Activated CD4-positive, alpha-beta T cell treated with anti-CD3 and anti-CD28 coated beads for 1 hour (primary cell): ENCODE results near the gene CSNK1D.
A peak's percentile ranks its signal among the peaks of the same experiment; 100 is the strongest.
"Not testable (repeated sequence)": the region's sequence is repeated elsewhere in the genome, so short reads cannot be mapped to it uniquely, and the experiment has no call there.

Experiments used
- DNase-seq: peaks from one replicate; pipeline ENCODE4 v3.0.0-alpha.2; 2020

Gene CSNK1D

DNA sequence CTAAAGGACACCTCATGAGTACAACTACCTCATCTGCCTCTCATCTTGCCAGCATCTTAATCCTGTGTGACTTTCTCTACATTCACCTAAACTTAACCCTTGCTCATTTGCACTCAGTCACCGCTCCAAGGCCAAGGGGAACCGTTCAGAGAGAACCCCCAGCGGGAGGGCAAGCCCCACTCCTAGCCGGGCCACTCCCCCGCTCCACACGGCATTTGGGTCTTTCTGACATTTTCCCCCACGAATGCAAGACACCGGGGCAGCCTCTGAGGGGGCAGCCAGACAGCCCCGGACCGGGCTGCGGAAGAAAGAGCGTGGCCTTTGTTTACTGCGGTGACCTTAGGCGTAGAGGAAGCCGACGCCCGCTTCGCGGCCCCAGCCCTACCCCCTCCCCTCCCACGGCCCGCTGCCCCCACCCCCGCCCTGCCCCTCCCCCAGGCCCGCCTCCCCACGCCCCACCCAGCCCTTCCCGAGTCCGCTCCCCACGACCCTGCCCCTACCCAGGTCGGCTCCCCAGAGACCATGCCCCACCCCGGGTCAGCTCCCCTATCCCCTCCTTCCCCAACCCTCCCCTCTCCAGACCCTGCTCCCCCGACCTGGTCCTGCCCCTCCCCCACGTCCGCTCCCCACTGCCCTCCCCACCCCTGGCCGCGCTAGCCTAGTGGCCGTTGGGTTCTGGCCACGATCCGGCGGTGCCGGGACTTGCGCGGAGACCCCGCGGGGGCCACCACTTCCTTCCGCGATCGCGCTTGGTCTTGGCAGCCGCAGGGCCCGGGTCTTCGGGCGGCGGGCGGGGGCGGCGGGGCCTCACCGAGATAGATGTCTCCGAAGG lies 789 bp downstream of the CSNK1D start:
- DNase-seq: peak; percentile 19

DNA sequence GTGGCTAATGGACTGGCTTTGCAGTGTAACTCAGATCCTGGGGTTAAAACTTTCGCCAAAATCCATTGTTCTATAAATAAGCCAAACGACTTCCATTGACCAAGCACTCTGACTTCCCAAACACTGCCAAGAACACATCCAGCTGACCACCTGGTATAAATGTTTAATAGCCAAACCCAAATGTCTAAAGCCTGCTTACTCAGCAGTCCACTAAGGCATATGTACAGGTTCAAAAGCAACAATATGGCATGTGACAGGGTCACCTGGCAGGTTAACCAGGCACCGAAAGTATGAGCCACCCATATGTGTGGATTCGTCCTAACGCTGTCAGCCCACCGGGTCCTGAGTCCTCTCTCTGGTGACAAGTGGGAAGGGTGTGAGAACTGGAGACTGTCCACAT lies 2.1 kb downstream of the CSNK1D start:
- DNase-seq: no peak

DNA sequence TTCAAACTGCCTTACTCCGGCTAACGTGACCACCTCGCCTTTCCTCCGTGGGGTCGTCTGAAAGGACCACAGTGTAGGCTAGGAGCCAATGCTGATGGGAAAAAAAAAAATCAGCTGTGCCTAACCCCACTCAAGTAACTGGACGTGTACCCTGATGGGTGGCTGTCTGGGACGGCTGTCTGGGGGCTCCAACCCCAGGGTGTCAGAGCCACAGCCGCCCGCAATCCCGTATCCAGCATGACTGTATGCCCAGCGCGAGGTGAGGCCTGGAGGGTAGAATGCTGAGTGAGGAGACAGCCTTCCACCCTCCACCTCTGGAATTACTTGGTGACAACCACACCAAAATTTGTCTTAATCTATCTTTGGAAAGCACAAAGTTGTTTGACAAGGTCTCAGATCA lies 2.8 kb downstream of the CSNK1D start:
- DNase-seq: no peak

DNA sequence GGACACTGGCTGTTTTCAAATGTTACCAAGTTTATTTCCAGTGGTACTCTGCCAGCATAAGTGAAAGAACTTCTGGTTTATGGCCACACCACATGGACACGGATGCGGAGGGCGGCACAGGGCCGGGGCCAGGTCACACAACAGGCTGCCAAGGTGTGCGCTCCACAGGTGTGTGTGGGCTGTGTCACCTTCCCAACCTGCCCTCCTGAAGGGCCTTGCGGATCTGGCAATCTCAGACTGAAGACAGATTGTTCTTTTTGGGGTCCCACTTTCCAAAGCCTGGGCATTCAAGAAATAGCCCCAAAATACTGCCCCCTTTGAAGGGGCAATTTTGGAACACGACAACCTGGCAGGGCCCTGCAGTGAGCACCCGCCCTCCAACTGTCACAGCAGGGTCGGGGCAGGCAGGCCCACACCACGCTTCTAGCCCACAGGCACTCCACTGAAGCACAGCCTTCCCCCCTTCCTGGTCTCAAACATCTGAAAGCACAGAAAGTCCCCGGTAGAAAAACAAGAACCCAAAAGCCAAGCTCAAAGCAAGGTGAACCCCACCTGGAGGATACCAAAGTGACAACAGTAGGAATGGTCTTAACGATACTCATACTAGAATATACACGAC lies 3.5 kb downstream of the CSNK1D start:
- DNase-seq: no peak

DNA sequence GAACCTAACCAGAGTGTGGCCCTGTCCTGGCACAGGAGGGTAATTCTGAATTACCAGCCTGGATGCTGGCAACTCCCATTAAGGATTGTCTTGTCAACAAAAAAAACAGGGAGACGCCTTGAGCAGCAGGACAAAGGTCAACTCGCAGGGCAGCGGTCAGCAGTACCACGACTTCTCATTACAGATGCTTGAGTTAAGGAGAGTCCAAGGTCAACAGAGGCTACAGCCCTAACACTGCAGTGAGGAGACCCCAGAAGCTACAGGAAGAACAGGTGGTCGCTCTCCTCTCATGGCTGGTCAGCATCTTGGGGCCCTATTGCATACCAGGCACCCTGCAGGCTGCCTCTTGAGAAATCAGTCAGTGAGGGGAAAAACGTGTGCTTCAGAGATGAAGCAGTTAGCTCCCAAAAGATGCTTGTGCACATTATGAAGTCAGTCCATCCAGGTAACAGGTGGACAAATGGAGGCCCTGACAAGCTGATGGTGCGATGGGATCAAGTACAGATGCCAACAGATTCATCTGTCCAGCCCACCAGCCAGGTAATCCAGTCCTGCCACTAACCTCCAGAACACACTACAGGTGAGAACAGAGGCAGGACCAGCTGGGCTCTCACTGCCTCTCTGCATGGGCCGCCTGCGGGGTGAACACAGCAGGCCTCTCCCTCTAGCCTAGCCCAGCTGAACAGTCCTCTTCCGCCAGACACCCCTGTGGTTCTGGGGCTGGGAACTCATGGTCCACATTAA lies 4.2 kb downstream of the CSNK1D start:
- DNase-seq: no peak

DNA sequence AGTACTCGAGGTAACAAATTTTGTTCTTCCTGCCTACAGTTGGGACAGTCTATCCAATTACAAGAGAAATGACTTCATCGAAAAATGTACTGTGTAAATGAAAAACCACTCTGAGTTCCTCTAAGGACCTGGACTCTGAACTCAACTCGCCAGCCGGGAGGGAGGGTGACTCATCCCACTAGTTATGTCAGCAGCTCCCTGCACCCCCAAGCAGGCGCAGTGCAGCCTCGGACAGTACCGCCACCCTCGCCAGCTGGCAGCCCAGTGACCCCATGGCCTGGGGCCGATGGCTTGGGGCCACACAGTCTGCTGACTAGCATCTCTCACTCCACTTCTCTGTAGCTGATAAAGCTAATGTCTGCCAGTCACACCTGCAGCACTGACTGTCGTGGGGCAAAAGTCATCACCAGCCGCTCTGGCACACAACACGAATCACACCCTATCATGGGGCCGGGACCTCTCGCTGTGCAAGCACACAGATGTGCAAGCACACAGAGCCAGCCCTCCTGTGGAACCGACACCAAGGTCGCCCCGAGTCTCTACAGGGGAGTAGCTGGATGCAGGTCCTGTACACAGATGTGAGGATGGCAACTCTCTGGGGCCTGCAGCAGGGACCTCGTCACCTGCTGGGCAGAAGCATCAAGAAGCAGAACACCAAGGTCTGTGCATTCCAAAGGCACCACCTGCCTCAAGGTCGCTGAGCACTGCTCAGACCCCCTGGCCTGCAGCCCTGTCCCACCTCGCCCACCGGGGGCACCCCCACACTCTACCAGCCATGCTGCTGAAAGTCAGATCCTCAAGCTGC lies 5.7 kb downstream of the CSNK1D start:
- no peak for DNase-seq

DNA sequence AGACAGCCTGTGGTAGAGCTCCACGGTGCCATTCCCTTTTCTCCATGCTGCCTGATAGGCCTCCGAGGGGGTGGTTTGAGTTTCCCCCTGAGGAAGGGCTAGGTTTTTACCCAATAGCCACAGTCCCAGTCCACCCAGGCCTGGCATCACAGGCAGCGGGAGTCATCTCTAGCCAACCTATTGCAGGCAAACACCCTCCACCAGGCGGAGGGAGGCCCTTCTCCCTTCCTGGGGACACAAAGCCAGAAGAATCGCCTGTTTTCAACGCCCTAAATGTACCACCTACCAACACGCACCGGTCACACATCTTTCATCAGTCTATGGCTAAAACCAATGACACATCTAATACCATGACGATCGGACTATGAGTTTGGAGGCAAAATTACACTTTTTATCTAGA lies 7.4 kb downstream of the CSNK1D start:
- no peak for DNase-seq

DNA sequence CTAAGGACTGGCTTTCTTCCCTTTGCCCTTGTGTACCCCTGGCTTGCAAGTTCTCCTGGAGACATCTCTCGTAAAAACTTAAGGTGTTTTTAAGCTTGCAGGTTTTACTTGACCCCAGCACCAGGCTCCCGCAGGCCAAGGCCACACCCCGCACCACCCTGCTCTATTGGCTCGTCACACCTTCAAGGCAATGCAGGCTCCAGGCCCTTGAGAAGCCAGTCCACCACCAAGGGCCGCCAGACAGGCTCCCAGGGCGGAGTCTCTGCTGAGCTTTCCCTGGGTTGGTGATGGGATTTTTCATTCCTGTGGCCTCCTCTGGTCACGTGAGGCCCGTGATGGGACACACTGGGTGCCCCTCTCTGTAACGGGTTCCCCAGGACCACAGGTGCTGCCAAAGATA lies 9.9 kb downstream of the CSNK1D start:
- DNase-seq: no peak

DNA sequence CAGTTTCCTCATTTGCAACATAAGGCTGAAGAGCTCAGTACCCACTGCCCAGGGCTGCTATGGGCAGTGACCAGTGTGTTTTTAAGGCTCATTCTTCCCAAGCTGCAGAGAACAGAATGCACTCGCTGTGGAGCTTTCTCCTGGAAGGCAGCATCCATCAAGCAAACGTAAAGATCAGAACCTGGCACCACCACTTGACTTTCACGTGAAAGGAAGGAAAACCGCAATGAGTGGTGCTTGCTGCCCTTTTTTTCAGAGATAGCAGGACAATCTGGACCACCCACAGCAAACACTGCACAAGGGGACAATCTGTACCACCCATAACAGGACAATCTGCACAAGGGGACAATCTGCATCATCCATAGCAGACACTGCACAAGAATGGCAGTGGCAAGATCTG lies 11.2 kb downstream of the CSNK1D start:
- DNase-seq: no peak

DNA sequence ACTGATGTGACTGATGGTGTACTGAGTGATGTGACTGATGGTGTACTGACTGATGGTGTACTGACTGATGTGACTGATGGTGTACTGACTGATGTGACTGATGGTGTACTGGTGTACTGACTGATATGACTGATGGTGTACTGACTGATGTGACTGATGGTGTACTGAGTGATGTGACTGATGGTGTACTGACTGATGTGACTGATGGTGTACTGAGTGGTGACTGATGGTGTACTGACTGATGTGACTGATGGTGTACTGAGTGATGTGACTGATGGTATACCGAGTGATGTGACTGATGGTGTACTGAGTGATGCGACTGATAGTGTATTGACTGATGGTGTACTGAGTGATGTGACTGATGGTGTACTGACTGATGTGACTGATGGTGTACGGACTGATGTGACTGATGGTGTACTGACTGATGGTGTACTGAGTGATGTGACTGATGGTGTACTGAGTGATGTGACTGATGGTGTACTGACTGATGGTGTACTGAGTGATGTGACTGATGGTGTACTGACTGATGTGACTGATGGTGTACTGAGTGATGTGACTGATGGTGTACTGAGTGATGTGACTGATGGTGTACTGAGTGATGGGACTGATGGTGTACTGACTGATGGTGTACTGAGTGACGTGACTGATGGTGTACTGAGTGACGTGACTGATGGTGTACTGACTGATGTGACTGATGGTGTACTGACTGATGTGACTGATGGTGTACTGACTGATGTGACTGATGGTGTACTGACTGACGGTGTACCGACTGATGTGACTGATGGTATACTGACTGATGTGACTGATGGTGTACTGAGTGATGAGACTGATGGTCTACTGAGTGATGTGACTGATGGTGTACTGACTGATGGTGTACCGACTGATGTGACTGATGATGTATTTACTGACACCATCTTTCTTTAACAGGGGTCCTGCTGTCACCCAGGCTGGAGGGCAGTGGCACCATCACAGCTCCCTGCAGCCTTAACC lies 13.2 kb downstream of the CSNK1D start:
- not testable (repeated sequence) for DNase-seq

DNA sequence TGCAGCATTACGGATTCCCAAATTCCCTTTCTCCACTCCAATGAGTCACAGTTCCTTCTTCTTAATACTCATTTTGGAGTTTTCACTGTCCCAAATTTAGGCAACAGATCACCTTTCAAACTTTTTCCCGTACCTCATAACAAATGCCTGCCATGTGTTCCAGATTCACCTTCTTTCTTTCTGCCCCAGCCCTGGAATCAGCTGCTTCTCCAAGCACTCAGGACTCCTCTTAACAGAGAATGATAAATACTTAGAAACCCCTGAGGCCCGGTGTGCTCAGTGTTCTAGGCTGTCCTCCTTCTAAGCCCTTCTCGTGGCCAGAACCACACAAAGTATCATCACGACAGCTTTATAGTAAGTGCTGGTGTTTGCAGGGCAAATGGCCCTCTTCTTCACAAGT lies 14.9 kb downstream of the CSNK1D start:
- no peak for DNase-seq

DNA sequence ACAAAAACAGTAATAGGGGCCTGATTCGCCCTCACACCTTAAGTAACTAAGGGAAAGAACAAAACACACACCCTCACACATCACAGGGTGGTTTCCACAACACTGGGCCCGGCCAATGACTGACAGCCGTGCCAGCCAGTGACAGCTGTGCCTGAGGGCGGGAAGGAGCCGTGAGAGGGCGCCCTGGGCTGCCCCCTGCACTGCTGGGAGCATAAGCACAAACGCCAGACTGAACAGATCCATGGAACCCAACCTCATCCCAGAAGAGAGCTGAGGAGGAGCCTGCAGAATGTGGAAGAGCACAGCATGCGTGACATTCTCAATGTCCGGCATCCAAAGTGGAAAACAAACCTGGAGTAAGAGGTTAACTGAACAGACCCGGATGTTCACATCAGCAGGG lies 16.0 kb downstream of the CSNK1D start:
- DNase-seq: no peak

DNA sequence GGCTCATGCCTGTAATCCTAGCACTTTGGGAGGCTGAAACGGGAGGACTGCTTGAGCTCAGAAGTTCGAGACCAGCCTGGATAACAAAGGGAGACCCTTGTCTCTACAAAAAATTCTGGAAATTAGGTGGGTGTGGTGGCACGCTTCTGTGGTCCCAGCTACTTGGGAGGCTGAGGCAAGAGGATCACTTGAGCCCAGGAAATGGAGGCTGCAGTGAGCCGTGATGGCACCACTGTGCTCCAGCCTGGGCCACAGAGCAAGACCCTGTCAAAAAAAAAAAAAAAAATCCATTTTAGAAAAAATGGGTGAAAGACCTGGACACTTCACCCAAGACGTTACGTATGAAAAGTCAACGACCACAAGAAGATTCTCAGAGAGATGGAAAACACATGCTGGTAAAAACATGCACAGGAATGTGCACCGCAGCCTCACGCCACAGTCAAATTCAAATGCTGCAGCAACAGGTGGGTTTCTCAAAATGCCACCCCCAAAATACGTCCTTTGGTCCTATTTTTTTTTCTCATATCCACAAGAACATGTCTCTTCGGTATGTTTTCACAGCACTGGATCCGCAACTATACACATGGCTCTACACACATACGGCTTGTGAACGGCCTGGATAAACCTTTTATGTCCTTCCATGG lies 17.1 kb downstream of the CSNK1D start:
- no peak for DNase-seq

DNA sequence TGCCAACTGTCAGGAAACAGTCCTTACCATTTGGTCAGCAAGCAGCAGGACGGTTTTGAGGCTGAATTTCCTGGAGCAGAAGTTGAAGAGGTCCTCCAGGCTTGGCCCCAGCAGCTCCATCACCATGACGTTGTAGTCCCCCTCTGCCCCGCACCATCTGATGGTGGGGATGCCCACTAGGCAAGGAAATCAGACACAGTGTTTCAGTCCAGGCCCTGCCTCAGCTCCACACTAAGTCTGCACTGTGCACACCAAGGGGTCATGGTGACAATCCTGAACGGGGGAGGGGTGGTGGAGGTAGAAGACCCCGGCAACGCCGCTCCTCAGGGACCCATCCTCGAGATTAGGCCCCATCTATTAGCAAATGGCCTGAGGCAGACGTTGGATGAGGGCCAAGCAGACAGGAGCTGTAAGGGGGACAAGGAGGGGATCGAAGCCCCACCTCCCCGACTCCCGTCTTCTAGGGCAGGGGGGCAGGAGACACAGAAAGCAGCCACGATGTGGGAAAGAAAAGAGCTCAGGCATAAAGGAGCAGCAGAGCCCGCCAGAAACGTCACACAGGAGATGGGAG lies 18.0 kb downstream of the CSNK1D start:
- no peak for DNase-seq

DNA sequence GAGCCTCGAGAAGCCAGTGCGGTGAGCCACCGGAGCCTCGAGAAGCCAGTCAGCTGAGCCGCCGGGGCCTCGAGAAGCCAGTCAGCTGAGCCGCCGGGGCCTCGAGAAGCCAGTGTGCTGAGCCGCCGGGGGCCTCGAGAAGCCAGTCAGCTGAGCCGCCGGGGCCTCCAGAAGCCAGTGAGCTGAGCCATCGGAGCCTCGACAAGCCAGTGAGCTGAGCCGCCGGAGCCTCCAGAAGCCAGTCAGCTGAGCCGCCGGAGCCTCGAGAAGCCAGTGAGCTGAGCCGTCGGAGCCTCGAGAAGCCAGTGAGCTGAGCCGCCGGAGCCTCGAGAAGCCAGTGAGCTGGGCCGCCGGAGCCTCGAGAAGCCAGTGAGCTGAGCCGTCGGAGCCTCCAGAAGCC lies 18.8 kb downstream of the CSNK1D start:
- not testable (repeated sequence) for DNase-seq

DNA sequence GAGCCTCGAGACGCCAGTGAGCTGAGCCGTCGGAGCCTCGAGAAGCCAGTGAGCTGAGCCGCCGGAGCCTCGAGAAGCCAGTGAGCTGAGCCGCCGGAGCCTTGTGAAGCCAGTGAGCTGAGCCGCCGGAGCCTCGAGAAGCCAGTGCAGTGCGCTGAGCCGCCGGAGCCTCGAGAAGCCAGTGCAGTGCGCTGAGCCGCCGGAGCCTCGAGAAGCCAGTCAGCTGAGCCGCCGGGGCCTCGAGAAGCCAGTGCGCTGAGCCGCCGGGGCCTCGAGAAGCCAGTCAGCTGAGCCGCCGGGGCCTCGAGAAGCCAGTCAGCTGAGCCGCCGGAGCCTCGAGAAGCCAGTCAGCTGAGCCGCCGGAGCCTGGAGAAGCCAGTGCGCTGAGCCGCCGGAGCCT lies 19.4 kb downstream of the CSNK1D start:
- DNase-seq: not testable (repeated sequence)

DNA sequence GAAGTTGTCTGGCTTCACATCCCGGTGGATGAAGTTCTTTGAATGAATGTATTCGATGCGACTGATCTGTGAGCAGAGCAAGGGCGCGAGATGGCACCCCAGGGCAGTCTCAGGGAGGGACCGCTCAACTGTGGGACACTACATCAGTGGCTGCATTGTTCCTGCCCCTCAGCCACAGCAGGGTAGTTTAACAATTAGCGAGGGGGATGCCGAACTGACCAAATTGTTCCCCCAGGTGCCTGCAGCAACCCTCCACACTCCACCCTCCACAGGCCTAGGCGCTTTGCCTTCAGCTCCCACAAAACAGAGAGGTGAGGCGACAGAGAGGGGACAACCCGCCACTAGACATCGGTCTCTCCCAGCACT lies 20.3 kb downstream of the CSNK1D start:
- DNase-seq: no peak

DNA sequence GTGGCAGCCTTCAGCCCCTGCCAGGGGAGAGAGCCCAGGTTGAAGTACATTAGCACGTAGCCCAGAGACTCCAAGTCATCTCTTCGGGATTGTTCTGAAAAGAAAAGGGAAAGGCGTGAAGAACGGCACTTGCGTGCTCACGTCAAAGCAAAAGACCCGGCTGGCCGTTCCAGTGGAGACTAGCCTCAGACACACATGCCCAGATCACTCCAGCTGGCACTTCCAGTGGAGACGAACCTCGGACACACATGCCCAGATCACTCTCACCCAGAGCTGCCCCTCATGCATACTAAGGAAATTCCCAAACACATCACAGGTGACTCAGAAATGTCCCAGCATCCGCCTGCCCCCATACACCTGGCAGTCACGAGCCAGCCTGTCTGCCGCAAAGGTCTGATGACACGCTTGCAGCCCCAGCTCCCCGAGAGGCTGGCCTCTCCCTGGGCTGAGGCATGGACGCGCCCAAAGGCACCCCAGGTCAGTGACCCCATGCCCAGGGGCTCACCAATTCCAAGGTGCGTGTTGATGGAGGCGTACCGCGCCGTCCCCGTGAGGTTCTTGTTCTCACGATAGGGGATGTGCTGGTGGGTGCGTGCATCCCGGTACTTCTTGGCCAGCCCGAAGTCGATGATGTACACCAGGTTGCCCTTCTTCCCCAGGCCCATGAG lies 20.9 kb downstream of the CSNK1D start:
- no peak for DNase-seq

DNA sequence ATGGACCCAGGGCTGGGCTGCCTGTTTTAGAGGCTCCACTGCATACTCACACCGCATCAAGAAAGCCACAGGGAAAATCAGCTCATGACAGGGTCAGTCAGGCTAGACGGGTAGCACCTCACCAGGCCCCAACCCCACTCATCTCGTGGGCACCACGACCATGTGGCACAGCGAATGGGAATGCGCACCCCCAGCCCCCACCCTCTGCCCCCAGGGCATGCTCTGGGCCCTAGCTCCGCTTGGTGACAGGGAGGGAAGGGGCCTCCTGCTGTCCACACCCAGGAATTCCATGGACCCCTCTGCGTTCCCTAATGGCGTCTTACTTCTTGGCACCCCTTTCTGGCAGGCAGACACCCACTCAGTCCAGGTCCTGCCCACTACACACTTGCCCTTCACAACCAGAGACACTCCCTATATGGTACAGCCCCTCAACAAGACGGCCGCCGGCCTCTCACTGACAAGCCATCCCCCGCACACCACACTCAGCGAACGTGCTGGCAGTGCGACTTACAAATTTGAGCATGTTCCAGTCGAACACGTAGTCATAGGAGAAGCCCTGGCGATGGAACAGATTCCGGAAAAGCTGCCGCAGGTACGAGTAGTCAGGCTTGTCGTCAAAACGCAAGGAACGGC lies 22.5 kb downstream of the CSNK1D start:
- DNase-seq: no peak
